CD4-positive, alpha-beta memory T cell (primary cell): Measurements from ENCODE around the gene PSENEN. TPM values are rescaled to one million over a fixed set of nuclear protein-coding genes. Genes with fewer than 3 reads are reported as not detected.

ENCODE experiments used
- polyA plus RNA-seq, 2 donors: library from polyadenylated mRNA; unstranded; fragments of 300-500 nt; fragmentation: Illumina TruSeq; gene quantifications; one replicate each; pipeline ENCODE4 v1.2.3, GENCODE V29; 2021
- total RNA-seq, 2 experiments: library from RNA; stranded (reverse); gene quantifications; one replicate each; pipeline ENCODE4 v1.2.3, GENCODE V29; 2021

PSENEN gene
- total and polyA plus RNA-seq, 4 experiments from 2014 or later = 27.2 to 89.9 (median 55.9) TPM

Other genes with a start within 250 kb of the PSENEN start
- gene DMKN, start 232.0 kb upstream of the PSENEN start, total RNA-seq = 1 to 10 TPM in 1 of 2 experiments, under 1 TPM in 1; 0.97 to 1.4 TPM
- gene DMKN, start 232.0 kb upstream of the PSENEN start, polyA plus RNA-seq = under 1 TPM in 1 of 2 donors, not detected in 1; 0.89 TPM
- not detected for gene SBSN, start 217.3 kb upstream of the PSENEN start, total RNA-seq
- gene SBSN, start 217.3 kb upstream of the PSENEN start, polyA plus RNA-seq = not detected
- gene GAPDHS, start 212.2 kb upstream of the PSENEN start, total RNA-seq = not detected
- gene GAPDHS, start 212.2 kb upstream of the PSENEN start, polyA plus RNA-seq = not detected
- gene TMEM147, start 200.0 kb upstream of the PSENEN start, total RNA-seq = 10 to 100 TPM; 41.3 to 41.9 TPM
- gene TMEM147, start 200.0 kb upstream of the PSENEN start, polyA plus RNA-seq = 100 to 1,000 TPM; 160 to 189 TPM
- gene ATP4A, start 182.0 kb upstream of the PSENEN start, total RNA-seq = not detected
- not detected for gene ATP4A, start 182.0 kb upstream of the PSENEN start, polyA plus RNA-seq
- gene PMIS2, start 159.5 kb upstream of the PSENEN start, total RNA-seq = not detected
- gene PMIS2, start 159.5 kb upstream of the PSENEN start, polyA plus RNA-seq = not detected
- gene HAUS5, start 132.9 kb upstream of the PSENEN start, total RNA-seq = 10 to 100 TPM; 28.2 to 29.3 TPM
- 1 to 10 TPM; 7.8 to 9.4 TPM for gene HAUS5, start 132.9 kb upstream of the PSENEN start, polyA plus RNA-seq
- 10 to 100 TPM; 53.0 to 55.8 TPM for gene RBM42, start 116.6 kb upstream of the PSENEN start, total RNA-seq
- gene RBM42, start 116.6 kb upstream of the PSENEN start, polyA plus RNA-seq = 10 to 100 TPM; 42.9 to 61.0 TPM
- gene ETV2, start 103.9 kb upstream of the PSENEN start, total RNA-seq = 1 to 10 TPM in 1 of 2 experiments, not detected in 1; 1.3 TPM
- 1 to 10 TPM; 1.1 to 1.2 TPM for gene ETV2, start 103.9 kb upstream of the PSENEN start, polyA plus RNA-seq
- 100 to 1,000 TPM; 212 to 250 TPM for gene COX6B1, start 97.3 kb upstream of the PSENEN start, total RNA-seq
- 100 to 1,000 TPM; 747 to 810 TPM for gene COX6B1, start 97.3 kb upstream of the PSENEN start, polyA plus RNA-seq
- gene UPK1A, start 79.1 kb upstream of the PSENEN start, total RNA-seq = under 1 TPM; 0.55 to 0.72 TPM
- gene UPK1A, start 79.1 kb upstream of the PSENEN start, polyA plus RNA-seq = not detected
- gene ZBTB32, start 41.1 kb upstream of the PSENEN start, total RNA-seq = under 1 TPM; 0.49 to 0.50 TPM
- gene ZBTB32, start 41.1 kb upstream of the PSENEN start, polyA plus RNA-seq = under 1 TPM in 1 of 2 donors, not detected in 1; 0.45 TPM
- gene KMT2B, start 27.6 kb upstream of the PSENEN start, total RNA-seq = 10 to 100 TPM; 83.4 to 84.3 TPM
- gene KMT2B, start 27.6 kb upstream of the PSENEN start, polyA plus RNA-seq = 1 to 10 TPM in 1 of 2 donors, not detected in 1; 2.8 TPM
- 100 to 1,000 TPM; 119 to 124 TPM for gene IGFLR1, start 3.2 kb upstream of the PSENEN start, total RNA-seq
- 10 to 100 TPM; 93.9 to 99.5 TPM for gene IGFLR1, start 3.2 kb upstream of the PSENEN start, polyA plus RNA-seq
- gene U2AF1L4, start 233 bp upstream of the PSENEN start, total RNA-seq = 10 to 100 TPM; 60.5 to 65.2 TPM
- gene U2AF1L4, start 233 bp upstream of the PSENEN start, polyA plus RNA-seq = 10 to 100 TPM; 48.7 to 50.9 TPM
- gene LIN37, start 2.9 kb downstream of the PSENEN start, total RNA-seq = 10 to 100 TPM; 26.3 to 29.4 TPM
- 10 to 100 TPM in 1 of 2 donors, 1 to 10 TPM in 1; 8.3 to 13.3 TPM for gene LIN37, start 2.9 kb downstream of the PSENEN start, polyA plus RNA-seq
- not detected for gene HSPB6, start 11.4 kb downstream of the PSENEN start, total RNA-seq
- not detected for gene HSPB6, start 11.4 kb downstream of the PSENEN start, polyA plus RNA-seq
- gene PROSER3, start 12.5 kb downstream of the PSENEN start, total RNA-seq = 10 to 100 TPM; 45.1 to 46.5 TPM
- gene PROSER3, start 12.5 kb downstream of the PSENEN start, polyA plus RNA-seq = 10 to 100 TPM in 1 of 2 donors, 1 to 10 TPM in 1; 2.0 to 11.8 TPM
- 10 to 100 TPM; 15.8 to 19.4 TPM for gene ARHGAP33, start 29.9 kb downstream of the PSENEN start, total RNA-seq
- under 1 TPM in 1 of 2 donors, not detected in 1; 0.29 TPM for gene ARHGAP33, start 29.9 kb downstream of the PSENEN start, polyA plus RNA-seq
- gene PRODH2, start 67.2 kb downstream of the PSENEN start, total RNA-seq = not detected
- gene PRODH2, start 67.2 kb downstream of the PSENEN start, polyA plus RNA-seq = not detected
- not detected for gene NPHS1, start 106.9 kb downstream of the PSENEN start, total RNA-seq
- gene NPHS1, start 106.9 kb downstream of the PSENEN start, polyA plus RNA-seq = not detected
- not detected for gene KIRREL2, start 111.3 kb downstream of the PSENEN start, total RNA-seq
- under 1 TPM in 1 of 2 donors, not detected in 1; 0.08 TPM for gene KIRREL2, start 111.3 kb downstream of the PSENEN start, polyA plus RNA-seq
- gene APLP1, start 122.9 kb downstream of the PSENEN start, total RNA-seq = not detected
- gene APLP1, start 122.9 kb downstream of the PSENEN start, polyA plus RNA-seq = under 1 TPM in 1 of 2 donors, not detected in 1; 0.70 TPM
- gene NFKBID, start 154.9 kb downstream of the PSENEN start, total RNA-seq = 10 to 100 TPM; 36.6 to 50.0 TPM
- 1 to 10 TPM; 1.3 to 7.1 TPM for gene NFKBID, start 154.9 kb downstream of the PSENEN start, polyA plus RNA-seq
- 10 to 100 TPM; 66.2 to 75.2 TPM for gene HCST, start 156.9 kb downstream of the PSENEN start, total RNA-seq
- 100 to 1,000 TPM; 567 to 684 TPM for gene HCST, start 156.9 kb downstream of the PSENEN start, polyA plus RNA-seq
- gene TYROBP, start 162.6 kb downstream of the PSENEN start, total RNA-seq = 10 to 100 TPM; 12.7 to 17.3 TPM
- 1 to 10 TPM; 2.3 to 2.5 TPM for gene TYROBP, start 162.6 kb downstream of the PSENEN start, polyA plus RNA-seq
- 10 to 100 TPM; 15.7 to 16.3 TPM for gene LRFN3, start 190.7 kb downstream of the PSENEN start, total RNA-seq
- 1 to 10 TPM in 1 of 2 donors, under 1 TPM in 1; 0.45 to 2.4 TPM for gene LRFN3, start 190.7 kb downstream of the PSENEN start, polyA plus RNA-seq
- gene SDHAF1, start 249.5 kb downstream of the PSENEN start, total RNA-seq = 10 to 100 TPM; 25.7 to 25.8 TPM
- gene SDHAF1, start 249.5 kb downstream of the PSENEN start, polyA plus RNA-seq = 10 to 100 TPM; 21.9 to 41.3 TPM